PC-9 (cell line): ENCODE results near the gene PIBF1. TPM values are rescaled to one million over a fixed set of nuclear protein-coding genes. Genes with fewer than 3 reads are reported as not detected.
A peak's percentile ranks its signal among the peaks of the same experiment; 100 is the strongest.

Experiments used
- BruUV-seq: library from RNA; stranded (reverse); fragments of 400-500 nt; replicated peaks from 2 replicates; lab custom pipeline; 2021; lab: Mats Ljungman, UMichigan
- CTCF ChIA-PET: fragments of 300-600 bp; sonication (Branson Sonifier 250); formaldehyde crosslinking; loops from one replicate; lab custom pipeline; 2022; ENCODE audit warnings: antibody characterized with exemption; lab: Charles Lee
- POLR2A ChIA-PET: fragments of 300-600 bp; sonication (Branson Sonifier 250); formaldehyde crosslinking; loops from one replicate; lab custom pipeline; 2022; ENCODE audit warnings: antibody characterized with exemption; ENCODE audit not compliant: unreplicated experiment; lab: Charles Lee
- DNase-seq, 2 experiments: peaks; one replicate each; pipeline versions ENCODE4 v3.0.0 to v3.0.0-alpha.2; 2015 to 2022; ENCODE audit warnings: mixed read lengths in 1 of 2
- H2AFZ ChIP-seq: fragments of 200-600 bp; sonication (generic); 2 replicates; pipeline ENCODE4 v1.8.1; 2017; ENCODE audit warnings: antibody characterized with exemption
- H3F3A ChIP-seq: fragments of 200-600 bp; sonication (generic); 2 replicates; pipeline ENCODE4 v1.8.1; 2017; ENCODE audit warnings: antibody characterized with exemption, mild to moderate bottlenecking, low read depth; ENCODE audit not compliant: insufficient read depth
- H3K27ac ChIP-seq: fragments of 200-600 bp; sonication (generic); 2 replicates; pipeline ENCODE4 v1.6.1; 2016; ENCODE audit warnings: mixed run types
- H3K27me3 ChIP-seq: fragments of 200-600 bp; sonication (generic); 2 replicates; pipeline ENCODE4 v1.6.1; 2016; ENCODE audit warnings: low read depth, mixed run types; ENCODE audit not compliant: insufficient read depth
- H3K36me3 ChIP-seq: fragments of 200-600 bp; sonication (generic); 2 replicates; pipeline ENCODE4 v1.6.1; 2016; ENCODE audit warnings: low read depth, mixed run types
- H3K4me1 ChIP-seq: fragments of 200-600 bp; sonication (generic); replicated peaks from 2 replicates; pipeline ENCODE4 v1.6.1; 2016; ENCODE audit warnings: mixed run types; ENCODE audit not compliant: insufficient read depth
- H3K4me2 ChIP-seq: fragments of 200-600 bp; sonication (generic); 2 replicates; pipeline ENCODE4 v1.6.1; 2017; ENCODE audit warnings: mixed run types
- H3K4me3 ChIP-seq: fragments of 200-600 bp; sonication (generic); 2 replicates; pipeline ENCODE4 v1.6.1; 2016; ENCODE audit warnings: mixed run types
- H3K79me2 ChIP-seq: fragments of 200-600 bp; sonication (generic); 2 replicates; pipeline ENCODE4 v1.6.1; 2017; ENCODE audit warnings: low read depth, mixed run types
- H3K9me2 ChIP-seq: fragments of 200-600 bp; sonication (generic); 2 replicates; pipeline ENCODE4 v1.8.1; 2017; ENCODE audit warnings: mild to moderate bottlenecking; ENCODE audit not compliant: insufficient read depth
- H3K9me3 ChIP-seq: fragments of 200-600 bp; sonication (generic); 2 replicates; pipeline ENCODE4 v1.8.1; 2016; ENCODE audit warnings: low read depth; ENCODE audit not compliant: insufficient read depth
- H4K20me1 ChIP-seq: fragments of 200-600 bp; sonication (generic); 2 replicates; pipeline ENCODE4 v1.8.1; 2017; ENCODE audit not compliant: insufficient read depth
- CTCF ChIP-seq: fragments of 200-600 bp; sonication (generic); conservative IDR thresholded peaks from 2 replicates; pipeline ENCODE4 v1.6.1; 2017; ENCODE audit warnings: mixed run types, antibody characterized with exemption, mild to moderate bottlenecking, moderate library complexity
- EZH2 ChIP-seq: fragments of 200-600 bp; sonication (generic); IDR thresholded peaks from 2 replicates; pipeline ENCODE4 v1.8.0; 2017; ENCODE audit warnings: antibody characterized with exemption, low read depth
- intact Hi-C: fragments of 100-400 bp; cut with micrococcal nuclease; formaldehyde crosslinking; loops from one replicate; pipeline ENCODE4 v1.10.0; 2022; ENCODE audit not compliant: unreplicated experiment
- total RNA-seq: library from RNA; stranded (reverse); gene quantifications from 2 replicates; pipeline ENCODE4 v1.2.3, GENCODE V29; 2021

Gene PIBF1
- total RNA-seq, 1 experiment from 2014 or later, result 20.3 TPM

- no peaks in the 10 kb centered on the region for H3K27me3 ChIP-seq
- BruUV-seq, result TSS peak; percentile 64
- peaks cover 46% of the 10 kb centered on the region for H3K36me3 ChIP-seq
- CTCF ChIA-PET, result interaction anchor here (0.6 to 0.7 kb wide), 3 partner anchors 81 to 1192 kb away, joined by 3 to 6 read pairs (median 3); no protein-coding TSS in a partner anchor
- DNase-seq, result peak in 1 of 2 experiments; percentile 63
- H2AFZ ChIP-seq, result no peak overlapping the region
- H3F3A ChIP-seq, result peaks cover 58% of the 10 kb centered on the region
- peaks cover 73% of the 10 kb centered on the region for H3K79me2 ChIP-seq
- no peaks in the 10 kb centered on the region for H3K9me3 ChIP-seq
- no peaks in the 10 kb centered on the region for H4K20me1 ChIP-seq
- peaks cover 68% of the 10 kb centered on the region for H3K4me1 ChIP-seq
- intact Hi-C loops, result loop anchor here (1.0 to 10.0 kb wide), 5 partner anchors 36 to 642 kb away; no protein-coding TSS in a partner anchor
- TF ChIP-seq CTCF, result no peak
- TF ChIP-seq EZH2, result no peak
- POLR2A ChIA-PET, result interaction anchor here (0.6 to 1.2 kb wide), 7 partner anchors 43 to 647 kb away, joined by 3 to 37 read pairs (median 8); no protein-coding TSS in a partner anchor
- peak overlapping the region; percentile 92 for H3K4me2 ChIP-seq
- no peaks in the 10 kb centered on the region for H3K9me2 ChIP-seq
- H3K4me3 ChIP-seq, result peak overlapping the region; percentile 89
- H3K27ac ChIP-seq, result peak overlapping the region; percentile 96
Measured at GRCh38 chr13:73060251-73061160, 278.6 kb downstream of the PIBF1 start.

- Histone ChIP-seq H3K9me2 (no peaks in the 10 kb centered on the region), H2AFZ (peak overlapping the region; percentile 50; the same call in 1 of the 2 replicates), H3K27ac (peak overlapping the region; percentile 96), H3K4me2 (peak overlapping the region; percentile 92), H4K20me1 (no peaks in the 10 kb centered on the region), H3K4me3 (peak overlapping the region; percentile 89), H3K4me1 (peaks cover 68% of the 10 kb centered on the region), H3K36me3 (peaks cover 55% of the 10 kb centered on the region), H3K9me3 (no peaks in the 10 kb centered on the region), H3K79me2 (peaks cover 82% of the 10 kb centered on the region), H3F3A (peaks cover 56% of the 10 kb centered on the region), H3K27me3 (no peaks in the 10 kb centered on the region)
- POLR2A ChIA-PET, result no interaction called here
- BruUV-seq, result no TSS peak
- DNase-seq, result peak in 1 of 2 experiments; percentile 70
- TF ChIP-seq CTCF (no peak), EZH2 (no peak)
- intact Hi-C loops, result loop anchor here (1.0 to 10.0 kb wide), 5 partner anchors 35 to 641 kb away; no protein-coding TSS in a partner anchor
- CTCF ChIA-PET, result no interaction called here
Measured at GRCh38 chr13:73061473-73061872, 279.5 kb downstream of the PIBF1 start.

- Histone ChIP-seq H3K9me3 (no peaks in the 10 kb centered on the region), H4K20me1 (no peaks in the 10 kb centered on the region), H2AFZ (peak overlapping the region; percentile 50; the same call in 1 of the 2 replicates), H3K4me1 (peaks cover 68% of the 10 kb centered on the region), H3K27me3 (no peaks in the 10 kb centered on the region), H3K79me2 (peaks cover 86% of the 10 kb centered on the region), H3K9me2 (no peaks in the 10 kb centered on the region), H3K27ac (peak overlapping the region; percentile 96), H3K4me3 (peak overlapping the region; percentile 89), H3F3A (peaks cover 56% of the 10 kb centered on the region), H3K36me3 (peaks cover 59% of the 10 kb centered on the region), H3K4me2 (peak overlapping the region; percentile 92)
- ChIA-PET CTCF (no interaction called here), POLR2A (interaction anchor here (0.6 kb wide), 1 partner anchor 368 kb away, joined by 9 read pairs; no protein-coding TSS in a partner anchor)
- DNase-seq, result no peak
- intact Hi-C loops, result loop anchor here (1.0 to 10.0 kb wide), 5 partner anchors 34 to 641 kb away; no protein-coding TSS in a partner anchor
- no peak for TF ChIP-seq CTCF
- TF ChIP-seq EZH2, result no peak
- no TSS peak for BruUV-seq
Measured at GRCh38 chr13:73061876-73062275, 279.9 kb downstream of the PIBF1 start.
